Motor neuron (in vitro differentiated cells): Measurements from ENCODE around the gene FXYD2. TPM values are rescaled to one million over a fixed set of nuclear protein-coding genes. Genes with fewer than 3 reads are reported as not detected.

Experiments
- ATAC-seq, 8 experiments: fragments of 200-7000 bp; cut with Tn5 transposase; replicated peaks in 6 of 8; 2 replicates each; pipeline ENCODE4 v1.8.0; 2021; ENCODE audit warnings: mild to moderate bottlenecking in 8 of 8, moderate library complexity in 8 of 8
- H3K27ac ChIP-seq, 2 donors: fragments of 250-450 bp; sonication (Bioruptor Pico); 2 replicates each; pipeline ENCODE4 v1.9.0; 2021; ENCODE audit warnings: antibody characterized with exemption in 2 of 2, mild to moderate bottlenecking in 2 of 2, moderate library complexity in 1 of 2
- H3K4me1 ChIP-seq, 2 donors: fragments of 250-450 bp; sonication (Bioruptor Pico); replicated peaks in 1 of 2; 2 replicates each; pipeline ENCODE4 v1.6.1; 2021; ENCODE audit warnings: antibody characterized with exemption in 2 of 2, mild to moderate bottlenecking in 2 of 2, moderate library complexity in 1 of 2
- H3K4me3 ChIP-seq, 5 donors: fragments of 250-450 bp; sonication (Bioruptor Pico); 2 replicates each; pipeline ENCODE4 v1.9.0; 2021; ENCODE audit warnings: antibody characterized with exemption in 5 of 5, mild to moderate bottlenecking in 5 of 5, moderate library complexity in 4 of 5
- WGBS, 10 experiments: fragments of 450-650 bp; shearing (Covaris generic); methylation state at CpG; one replicate each; pipeline ENCODE4 v1.0.0; 2022; 5-methylcytosine and 5-hydroxymethylcytosine counted together
- in situ Hi-C, 9 experiments: fragments of 400-800 bp; cut with MboI; loops; one replicate each; pipeline ENCODE4 v1.15.0; 2021; ENCODE audit warnings: low sequenced_read_pairs in 9 of 9, low pct_unique_long_range_greater_than_20kb in 2 of 9; ENCODE audit not compliant: unreplicated experiment in 9 of 9
- total RNA-seq, 8 experiments: library from RNA; unstranded; fragments of 300-600 nt; gene quantifications; 2 replicates each; pipeline versions ENCODE4 v1.2.3 to v1.2.4, GENCODE V29; 2022

FXYD2 gene
- total RNA-seq, 8 experiments from 2014 or later: 0.22 to 4.3 (median 1.3) TPM

GRCh38 chr11:117830674-117831351, 6.3 kb upstream of the FXYD2 start:
- H3K27ac ChIP-seq: no peak overlapping the region
- H3K4me3 ChIP-seq: no peak overlapping the region
- ATAC-seq: no peak
- in situ Hi-C loops: loop anchor here in 7 of 9 experiments (10.0 to 25.0 kb wide), 3 partner anchors 106 to 231 kb away; partner anchors contain the start of gene TMPRSS13 (in 3 of the 7)
- H3K4me1 ChIP-seq: peaks cover 39 to 46% of the 10 kb centered on the region in 2 donors
- WGBS, 10 experiments: 61 to 100% (median 93%) methylated on average over 1 to 3 of the region's 6 CpGs; no CpG with 5 or more reads in 5 of the 10 experiments

- no peak overlapping the region for H3K27ac ChIP-seq
- no peak overlapping the region for H3K4me3 ChIP-seq
- no peak for ATAC-seq
- in situ Hi-C loops: loop anchor here in 7 of 9 experiments (10.0 to 25.0 kb wide), 3 partner anchors 107 to 232 kb away; partner anchors contain the start of gene TMPRSS13 (in 3 of the 7)
- 42 to 100% (median 79%) methylated on average over 2 to 5 of the region's 14 CpGs; no CpG with 5 or more reads in 7 of the 10 experiments for WGBS, 10 experiments
- H3K4me1 ChIP-seq: peaks cover 36 to 44% of the 10 kb centered on the region in 2 donors
Observed at GRCh38 chr11:117830072-117830471, 5.5 kb upstream of the FXYD2 start.

- H3K27ac ChIP-seq: peak overlapping the region; percentile 62 to 84
- in situ Hi-C loops: loop anchor here in 7 of 9 experiments (10.0 to 25.0 kb wide), 3 partner anchors 108 to 233 kb away; partner anchors contain the start of gene TMPRSS13 (in 3 of the 7)
- 50 to 100% methylated on average over 1 to 2 of the region's 7 CpGs; no CpG with 5 or more reads in 8 of the 10 experiments for WGBS, 10 experiments
- peaks cover 30 to 45% of the 10 kb centered on the region in 2 donors for H3K4me1 ChIP-seq
- no peak for ATAC-seq
- H3K4me3 ChIP-seq: no peak overlapping the region
Observed at GRCh38 chr11:117829369-117829725, 4.8 kb upstream of the FXYD2 start.

GRCh38 chr11:117828611-117829368, 4.2 kb upstream of the FXYD2 start:
- in situ Hi-C loops: loop anchor here in 7 of 9 experiments (10.0 to 25.0 kb wide), 3 partner anchors 109 to 234 kb away; partner anchors contain the start of gene TMPRSS13 (in 3 of the 7)
- H3K4me3 ChIP-seq: no peak overlapping the region
- peaks cover 24 to 45% of the 10 kb centered on the region in 2 donors for H3K4me1 ChIP-seq
- H3K27ac ChIP-seq: peak overlapping the region; percentile 62 to 84
- WGBS, 10 experiments: 80 to 86% (median 80%) methylated on average over 1 to 6 of the region's 16 CpGs; no CpG with 5 or more reads in 6 of the 10 experiments
- peak; percentile 52 to 95 (median 92) for ATAC-seq

- ATAC-seq: no peak
- H3K4me3 ChIP-seq: no peak overlapping the region
- 10 to 90% (median 70%) methylated on average over 1 to 6 of the region's 15 CpGs; no CpG with 5 or more reads in 1 of the 10 experiments for WGBS, 10 experiments
- peak overlapping the region; percentile 60 to 84 for H3K27ac ChIP-seq
- in situ Hi-C loops: loop anchor here in 7 of 9 experiments (10.0 to 25.0 kb wide), 3 partner anchors 109 to 234 kb away; partner anchors contain the start of gene TMPRSS13 (in 3 of the 7)
- H3K4me1 ChIP-seq: peaks cover 15 to 36% of the 10 kb centered on the region in 2 donors
Observed at GRCh38 chr11:117827521-117828511, 3.3 kb upstream of the FXYD2 start.

GRCh38 chr11:117826832-117827231, 2.3 kb upstream of the FXYD2 start:
- no peak overlapping the region for H3K4me3 ChIP-seq
- in situ Hi-C loops: loop anchor here in 7 of 9 experiments (10.0 to 25.0 kb wide), 3 partner anchors 110 to 235 kb away; partner anchors contain the start of gene TMPRSS13 (in 3 of the 7)
- no peak for ATAC-seq
- 0 to 100% (median 76%) methylated on average over 1 to 3 of the region's 3 CpGs for whole genome bisulfite sequencing, 10 experiments
- H3K4me1 ChIP-seq: peaks cover 13 to 36% of the 10 kb centered on the region in 2 donors
- H3K27ac ChIP-seq: no peak overlapping the region

GRCh38 chr11:117826190-117826570, 1.6 kb upstream of the FXYD2 start:
- 0 to 90% (median 48%) methylated on average over 1 to 10 of the region's 10 CpGs; no CpG with 5 or more reads in 1 of the 10 experiments for WGBS, 10 experiments
- in situ Hi-C loops: loop anchor here in 7 of 9 experiments (10.0 to 25.0 kb wide), 3 partner anchors 111 to 236 kb away; partner anchors contain the start of gene TMPRSS13 (in 3 of the 7)
- no peak for ATAC-seq

GRCh38 chr11:117825538-117826189, 1.1 kb upstream of the FXYD2 start:
- Histone ChIP-seq H3K4me1 (peaks cover 13 to 30% of the 10 kb centered on the region in 2 donors), H3K27ac (no peak overlapping the region), H3K4me3 (no peak overlapping the region)
- no peak for ATAC-seq
- 8 to 100% (median 83%) methylated on average over 1 to 5 of the region's 8 CpGs; no CpG with 5 or more reads in 5 of the 10 experiments for WGBS, 10 experiments
- in situ Hi-C loops: loop anchor here in 7 of 9 experiments (10.0 to 25.0 kb wide), 3 partner anchors 112 to 237 kb away; partner anchors contain the start of gene TMPRSS13 (in 3 of the 7)

More at GRCh38 chr11:117826190-117826570, 1.6 kb upstream of the FXYD2 start:
- peaks cover 13 to 35% of the 10 kb centered on the region in 2 donors for H3K4me1 ChIP-seq
- no peak overlapping the region for H3K27ac ChIP-seq
- H3K4me3 ChIP-seq: no peak overlapping the region

GRCh38 chr11:117823946-117824420, 561 bp downstream of the FXYD2 start:
- 20 to 60% (median 50%) methylated on average over 1 to 3 of the region's 13 CpGs; no CpG with 5 or more reads in 6 of the 10 experiments for WGBS, 10 experiments
- no peak overlapping the region for H3K27ac ChIP-seq
- in situ Hi-C loops: loop anchor here in 7 of 9 experiments (10.0 to 25.0 kb wide), 3 partner anchors 231 to 387 kb away; no protein-coding TSS in a partner anchor
- H3K4me1 ChIP-seq: peaks cover 9 to 22% of the 10 kb centered on the region in 2 donors
- peak in 1 of 8 experiments; percentile 43 for ATAC-seq
- H3K4me3 ChIP-seq: no peak overlapping the region

- H3K27ac ChIP-seq: no peak overlapping the region
- in situ Hi-C loops: loop anchor here in 7 of 9 experiments (10.0 to 25.0 kb wide), 3 partner anchors 231 to 386 kb away; no protein-coding TSS in a partner anchor
- peaks cover 3 to 16% of the 10 kb centered on the region in 2 donors for H3K4me1 ChIP-seq
- no peak for ATAC-seq
- no peak overlapping the region for H3K4me3 ChIP-seq
- 20 to 80% (median 45%) methylated on average over 1 to 4 of the region's 18 CpGs; no CpG with 5 or more reads in 4 of the 10 experiments for WGBS, 10 experiments
Observed at GRCh38 chr11:117823294-117823945, 1.1 kb downstream of the FXYD2 start.
